ENCODE results near the gene COLEC12.

Gene COLEC12

GRCh38 chr18:498931-499775 is 1.3 kb downstream of the COLEC12 start:
- H4K20me1 ChIP-seq (ENCODE audit: insufficient read depth, low read length), result peaks cover 3% of the 10 kb centered on the region; the same call in 1 of the 2 replicates
- peaks cover 44% of the 10 kb centered on the region for H3K27me3 ChIP-seq (ENCODE audit: low read depth, low read length)
- H3K9me3 ChIP-seq (ENCODE audit: insufficient read depth, low read length), result no peaks in the 10 kb centered on the region
- no peak for TF ChIP-seq EZH2phosphoT487 (IDR thresholded peaks at IDR 0.05; ENCODE audit: low read depth)
- no peak for TF ChIP-seq CTCF (IDR thresholded peaks at IDR 0.05; ENCODE audit: low read depth, low read length)
- H3K4me1 ChIP-seq (ENCODE audit: low read length), result peaks cover 18% of the 10 kb centered on the region
- no peaks in the 10 kb centered on the region for H3K36me3 ChIP-seq (replicated peaks; ENCODE audit: low read depth, low read length)
- H3K9ac ChIP-seq (ENCODE audit: low read length), result no peak overlapping the region
- no peak overlapping the region for H3K27ac ChIP-seq (ENCODE audit: low read length)
- H3K4me3 ChIP-seq (ENCODE audit: low read length), result no peak overlapping the region
- no peak overlapping the region for H3K4me2 ChIP-seq (ENCODE audit: low read length)
- H3K79me2 ChIP-seq (ENCODE audit: low read length), result no peaks in the 10 kb centered on the region
- H2AFZ ChIP-seq (ENCODE audit: low read depth, low read length), result no peak overlapping the region

DNA sequence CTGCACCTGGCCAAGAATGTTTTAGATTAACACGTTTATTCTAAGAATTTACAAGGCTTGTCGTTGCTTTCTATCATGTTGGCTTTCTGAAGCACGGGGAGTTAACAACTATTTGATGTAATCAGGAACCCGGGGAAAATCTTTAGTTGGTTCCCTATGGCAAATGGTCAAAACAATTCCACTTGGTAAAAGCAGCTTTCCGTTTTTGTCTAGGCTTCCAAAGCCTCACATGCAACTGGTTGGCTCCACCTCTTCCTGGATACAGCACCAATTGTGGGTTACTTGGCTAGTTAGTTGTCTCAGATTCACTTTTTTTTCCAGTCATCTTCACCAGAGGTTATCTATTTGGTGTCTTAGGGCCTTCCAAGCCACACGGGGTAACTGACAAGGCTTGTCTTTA is 2.8 kb downstream of the COLEC12 start:
- H3K27me3 ChIP-seq (ENCODE audit: low read depth, low read length), result peaks cover 44% of the 10 kb centered on the region

DNA sequence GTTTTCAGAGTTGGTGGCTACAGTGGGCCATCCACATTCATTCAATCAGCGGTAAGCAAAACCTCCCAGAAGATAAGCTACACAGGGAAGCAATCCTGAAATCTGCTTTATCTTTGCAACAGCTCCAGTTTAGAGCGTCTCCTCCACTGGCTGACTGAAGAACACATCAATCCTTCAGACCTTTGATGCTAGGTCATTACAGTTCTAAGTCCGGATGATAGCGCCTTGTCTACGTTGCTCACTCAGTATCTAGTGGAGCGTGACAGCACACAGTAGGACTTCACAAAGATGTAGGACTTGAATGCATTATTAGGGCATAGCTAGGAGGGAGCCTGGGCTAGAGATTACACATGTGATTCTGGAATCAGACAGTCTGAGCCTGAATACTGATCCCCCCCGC is 5.0 kb downstream of the COLEC12 start:
- Histone ChIP-seq H4K20me1 (ENCODE audit: insufficient read depth, low read length) (peaks cover 3% of the 10 kb centered on the region; the same call in 1 of the 2 replicates), H3K4me2 (ENCODE audit: low read length) (peak overlapping the region; percentile 45), H3K79me2 (ENCODE audit: low read length) (no peaks in the 10 kb centered on the region), H3K9me3 (ENCODE audit: insufficient read depth, low read length) (no peaks in the 10 kb centered on the region), H3K4me1 (ENCODE audit: low read length) (peaks cover 18% of the 10 kb centered on the region), H2AFZ (ENCODE audit: low read depth, low read length) (no peak overlapping the region), H3K9ac (ENCODE audit: low read length) (no peak overlapping the region), H3K36me3 (replicated peaks; ENCODE audit: low read depth, low read length) (no peaks in the 10 kb centered on the region), H3K4me3 (ENCODE audit: low read length) (no peak overlapping the region), H3K27ac (ENCODE audit: low read length) (no peak overlapping the region), H3K27me3 (ENCODE audit: low read depth, low read length) (peaks cover 60% of the 10 kb centered on the region)
- TF ChIP-seq EZH2phosphoT487 (IDR thresholded peaks at IDR 0.05; ENCODE audit: low read depth), result no peak
- no peak for TF ChIP-seq CTCF (IDR thresholded peaks at IDR 0.05; ENCODE audit: low read depth, low read length)

More for the DNA sequence above, 2.8 kb downstream of the COLEC12 start:
- Histone ChIP-seq H3K79me2 (ENCODE audit: low read length) (no peaks in the 10 kb centered on the region), H4K20me1 (ENCODE audit: insufficient read depth, low read length) (peaks cover 3% of the 10 kb centered on the region; the same call in 1 of the 2 replicates), H3K4me1 (ENCODE audit: low read length) (peaks cover 18% of the 10 kb centered on the region), H3K4me2 (ENCODE audit: low read length) (no peak overlapping the region), H2AFZ (ENCODE audit: low read depth, low read length) (no peak overlapping the region), H3K36me3 (replicated peaks; ENCODE audit: low read depth, low read length) (no peaks in the 10 kb centered on the region), H3K9ac (ENCODE audit: low read length) (no peak overlapping the region), H3K27ac (ENCODE audit: low read length) (no peak overlapping the region), H3K9me3 (ENCODE audit: insufficient read depth, low read length) (no peaks in the 10 kb centered on the region), H3K4me3 (ENCODE audit: low read length) (no peak overlapping the region)
- TF ChIP-seq EZH2phosphoT487 (IDR thresholded peaks at IDR 0.05; ENCODE audit: low read depth) (no peak), CTCF (IDR thresholded peaks at IDR 0.05; ENCODE audit: low read depth, low read length) (no peak)

DNA sequence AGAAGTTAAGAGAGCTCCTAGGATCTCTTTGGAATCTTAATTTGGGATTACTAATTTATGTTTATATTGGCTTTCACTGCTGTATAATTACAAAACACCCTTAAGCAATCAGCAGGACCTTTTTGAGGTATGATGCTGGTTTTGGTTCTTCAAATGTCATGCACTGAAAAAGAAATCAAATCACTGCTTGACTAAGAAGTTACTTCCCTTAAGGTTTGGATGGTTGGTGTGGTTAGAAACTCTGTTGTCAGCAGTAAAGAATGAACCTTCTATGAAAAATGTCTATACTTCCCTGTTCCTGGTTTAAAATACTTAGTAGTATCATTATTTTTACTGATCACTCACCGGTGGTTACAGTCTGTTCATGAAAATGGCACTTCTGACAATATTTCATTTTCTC is 5.5 kb downstream of the COLEC12 start:
- Histone ChIP-seq H3K27me3 (ENCODE audit: low read depth, low read length) (peaks cover 60% of the 10 kb centered on the region), H3K79me2 (ENCODE audit: low read length) (no peaks in the 10 kb centered on the region), H3K9me3 (ENCODE audit: insufficient read depth, low read length) (no peaks in the 10 kb centered on the region), H3K4me3 (ENCODE audit: low read length) (no peak overlapping the region), H3K36me3 (replicated peaks; ENCODE audit: low read depth, low read length) (no peaks in the 10 kb centered on the region), H4K20me1 (ENCODE audit: insufficient read depth, low read length) (peaks cover 3% of the 10 kb centered on the region; the same call in 1 of the 2 replicates), H3K4me1 (ENCODE audit: low read length) (peaks cover 18% of the 10 kb centered on the region), H3K9ac (ENCODE audit: low read length) (no peak overlapping the region), H3K27ac (ENCODE audit: low read length) (no peak overlapping the region), H3K4me2 (ENCODE audit: low read length) (peak overlapping the region; percentile 45), H2AFZ (ENCODE audit: low read depth, low read length) (no peak overlapping the region)
- no peak for TF ChIP-seq CTCF (IDR thresholded peaks at IDR 0.05; ENCODE audit: low read depth, low read length)

Measured in OCI-LY3 (cell line).